CD4-positive, alpha-beta T cell (primary cell): ENCODE data around the gene CDKN2B-AS1. TPM values are rescaled to one million over a fixed set of nuclear protein-coding genes. Genes with fewer than 3 reads are reported as not detected.
A peak's percentile ranks its signal among the peaks of the same experiment; 100 is the strongest.

Experiments used
- ATAC-seq: fragments of 200-7000 bp; cut with Tn5 transposase; one replicate; pipeline ENCODE4 v1.10.0; 2022; ENCODE audit warnings: mild to moderate bottlenecking; ENCODE audit not compliant: poor library complexity
- CTCF ChIA-PET: fragments of 350-600 bp; sonication (Branson Sonifier 250); formaldehyde crosslinking; loops from one replicate; lab custom pipeline; 2021; ENCODE audit warnings: antibody characterized with exemption, inconsistent platforms; lab: Charles Lee
- POLR2A ChIA-PET: fragments of 350-600 bp; sonication (Branson Sonifier 250); formaldehyde crosslinking; loops from one replicate; lab custom pipeline; 2021; ENCODE audit warnings: antibody characterized with exemption, inconsistent platforms; lab: Charles Lee
- DNase-seq, 14 experiments: peaks; one replicate each; pipeline ENCODE4 v3.0.0-alpha.2; 2013 to 2020; ENCODE audit warnings: mixed read lengths in 2 of 14
- H3K27ac ChIP-seq, 2 donors: one replicate each; pipeline versions ENCODE4 v1.5.1 to v1.7.0; 2013; ENCODE audit warnings: low read length in 2 of 2, low read depth in 1 of 2, mild to moderate bottlenecking in 1 of 2
- H3K27me3 ChIP-seq, 2 experiments: 1 replicate in 1 of 2; 2 replicates in 1 of 2; pipeline versions ENCODE4 v1.6.1 to v1.7.0; 2013; ENCODE audit warnings: low read length in 2 of 2, control low read depth in 1 of 2, mild to moderate bottlenecking in 1 of 2, moderate library complexity in 1 of 2; ENCODE audit not compliant: insufficient read depth in 2 of 2, control insufficient read depth in 1 of 2
- H3K36me3 ChIP-seq: one replicate; pipeline ENCODE4 v1.6.1; 2013; ENCODE audit warnings: low read length, control low read depth; ENCODE audit not compliant: insufficient read depth
- H3K4me1 ChIP-seq: one replicate; pipeline ENCODE4 v1.6.1; 2013; ENCODE audit warnings: low read length, control low read depth; ENCODE audit not compliant: insufficient read depth
- H3K4me3 ChIP-seq: one replicate; pipeline ENCODE4 v1.5.1; 2013; ENCODE audit warnings: mild to moderate bottlenecking, low read length, moderate library complexity
- H3K9me3 ChIP-seq, 2 experiments: 1 replicate in 1 of 2; 2 replicates in 1 of 2; pipeline versions ENCODE4 v1.6.1 to v1.7.0; 2013; ENCODE audit warnings: low read length in 2 of 2, mild to moderate bottlenecking in 2 of 2, control low read depth in 1 of 2, moderate library complexity in 1 of 2; ENCODE audit not compliant: control insufficient read depth in 1 of 2, insufficient read depth in 1 of 2
- H3K27ac Mint-ChIP-seq: one replicate; pipeline ENCODE4 v1.8.0; 2020; ENCODE audit warnings: mixed read lengths
- H3K27me3 Mint-ChIP-seq: one replicate; pipeline ENCODE4 v1.8.0; 2021; ENCODE audit warnings: mixed read lengths
- H3K36me3 Mint-ChIP-seq: one replicate; pipeline ENCODE4 v1.8.0; 2021; ENCODE audit warnings: low read depth, mixed read lengths
- H3K4me1 Mint-ChIP-seq: one replicate; pipeline ENCODE4 v1.8.0; 2021; ENCODE audit warnings: low read depth, mixed read lengths
- H3K4me3 Mint-ChIP-seq: one replicate; pipeline ENCODE4 v1.8.0; 2020; ENCODE audit warnings: mild to moderate bottlenecking, mixed read lengths
- H3K9me3 Mint-ChIP-seq: one replicate; pipeline ENCODE4 v1.8.0; 2020; ENCODE audit warnings: mixed read lengths
- CTCF ChIP-seq: fragments of 200-600 bp; IDR thresholded peaks from one replicate; pipeline ENCODE4 v1.8.0; 2022; ENCODE audit warnings: antibody characterized with exemption, mild to moderate bottlenecking
- intact Hi-C, 2 experiments: fragments of 100-400 bp; cut with DNase I in 1 of 2; cut with micrococcal nuclease in 1 of 2; formaldehyde crosslinking; loops; one replicate each; pipeline versions ENCODE4 v1.15.1 to v1.9.0; 2023 to 2025; cut with DNase I, micrococcal nuclease
- total RNA-seq, 174 experiments: library from RNA in 2 of 174; stranded (reverse) in 2 of 174; gene quantifications; one replicate each; pipeline ENCODE4 v1.2.3 and lab custom pipeline; 2021 to 2026

CDKN2B-AS1 gene
- total RNA-seq, 2 experiments from 2014 or later: 0.25 to 0.30 TPM

- no peak for ATAC-seq
- ChIA-PET POLR2A (no interaction called here), CTCF (interaction anchor here (0.9 kb wide), 1 partner anchor 68 kb away, joined by 3 read pairs; no protein-coding TSS in a partner anchor)
- no peaks in the 10 kb centered on the region for H3K27me3 ChIP-seq
- H3K4me1 ChIP-seq: peaks cover 12% of the 10 kb centered on the region
- intact Hi-C loops: no loop called here
- Mint-ChIP-seq H3K27ac (no peak overlapping the region), H3K4me1 (peaks cover 16% of the 10 kb centered on the region), H3K4me3 (no peak overlapping the region), H3K9me3 (no peaks in the 10 kb centered on the region), H3K27me3 (no peaks in the 10 kb centered on the region), H3K36me3 (no peaks in the 10 kb centered on the region)
- TF ChIP-seq CTCF: no peak
- H3K9me3 ChIP-seq: no peaks in the 10 kb centered on the region
- no peaks in the 10 kb centered on the region for H3K36me3 ChIP-seq
- H3K27ac ChIP-seq: no peak overlapping the region
- no peak for DNase-seq
- H3K4me3 ChIP-seq: no peak overlapping the region
Observed at GRCh38 chr9:22068369-22068768, 73.8 kb downstream of the CDKN2B-AS1 start.

- Mint-ChIP-seq H3K36me3 (no peaks in the 10 kb centered on the region), H3K4me3 (no peak overlapping the region), H3K27ac (no peak overlapping the region), H3K4me1 (peaks cover 5% of the 10 kb centered on the region), H3K9me3 (no peaks in the 10 kb centered on the region), H3K27me3 (peaks cover 7% of the 10 kb centered on the region)
- no peak overlapping the region for H3K4me3 ChIP-seq
- no peaks in the 10 kb centered on the region for H3K27me3 ChIP-seq
- no peak for TF ChIP-seq CTCF
- intact Hi-C loops: no loop called here
- ChIA-PET POLR2A (no interaction called here), CTCF (no interaction called here)
- DNase-seq (peak in 1 of 14 experiments; percentile 58), ATAC-seq (no peak)
- peaks cover 12% of the 10 kb centered on the region for H3K4me1 ChIP-seq
- no peak overlapping the region for H3K27ac ChIP-seq
- H3K9me3 ChIP-seq: no peaks in the 10 kb centered on the region
- H3K36me3 ChIP-seq: no peaks in the 10 kb centered on the region
Observed at GRCh38 chr9:22073349-22073748, 78.8 kb downstream of the CDKN2B-AS1 start.

GRCh38 chr9:22078081-22078480 is 83.5 kb downstream of the CDKN2B-AS1 start:
- CTCF ChIA-PET: no interaction called here
- H3K36me3 Mint-ChIP-seq: no peaks in the 10 kb centered on the region
- H3K27me3 ChIP-seq: peaks cover 0 to 3% of the 10 kb centered on the region in 2 experiments
- no peak overlapping the region for H3K4me3 ChIP-seq
- no peak overlapping the region for H3K27ac ChIP-seq
- H3K4me3 Mint-ChIP-seq: no peak overlapping the region
- peaks cover 24% of the 10 kb centered on the region for H3K27me3 Mint-ChIP-seq
- POLR2A ChIA-PET: no interaction called here
- DNase-seq (no peak), ATAC-seq (no peak)
- TF ChIP-seq CTCF: no peak
- H3K36me3 ChIP-seq: no peaks in the 10 kb centered on the region
- peaks cover 28% of the 10 kb centered on the region for H3K4me1 ChIP-seq
- no peaks in the 10 kb centered on the region for H3K9me3 Mint-ChIP-seq
- intact Hi-C loops: no loop called here
- H3K4me1 Mint-ChIP-seq: peaks cover 13% of the 10 kb centered on the region
- no peak overlapping the region for H3K27ac Mint-ChIP-seq
- H3K9me3 ChIP-seq: no peaks in the 10 kb centered on the region
